GM13976 (cell line): ENCODE results near the gene AGBL1.

Experiments
- DNase-seq: peaks from one replicate; pipeline ENCODE4 v3.0.0; 2012; ENCODE audit warnings: low spot score
- in situ Hi-C: fragments of 300-500 bp; cut with MboI; formaldehyde crosslinking; loops from one replicate; pipeline ENCODE4 v1.12.0; 2022; ENCODE audit warnings: low sequenced_read_pairs, mixed read lengths, inconsistent platforms; ENCODE audit not compliant: unreplicated experiment
- TF ChIP-seq, protein P1 (sequence below): IDR thresholded peaks from 2 replicates; pipeline ENCODE4 v1.5.1; 2012; ENCODE audit warnings: borderline replicate concordance, mild to moderate bottlenecking; ENCODE audit not compliant: insufficient read depth; ENCODE audit errors: extremely low read depth, missing control alignments, control extremely low read depth

The AGBL1 gene

DNA sequence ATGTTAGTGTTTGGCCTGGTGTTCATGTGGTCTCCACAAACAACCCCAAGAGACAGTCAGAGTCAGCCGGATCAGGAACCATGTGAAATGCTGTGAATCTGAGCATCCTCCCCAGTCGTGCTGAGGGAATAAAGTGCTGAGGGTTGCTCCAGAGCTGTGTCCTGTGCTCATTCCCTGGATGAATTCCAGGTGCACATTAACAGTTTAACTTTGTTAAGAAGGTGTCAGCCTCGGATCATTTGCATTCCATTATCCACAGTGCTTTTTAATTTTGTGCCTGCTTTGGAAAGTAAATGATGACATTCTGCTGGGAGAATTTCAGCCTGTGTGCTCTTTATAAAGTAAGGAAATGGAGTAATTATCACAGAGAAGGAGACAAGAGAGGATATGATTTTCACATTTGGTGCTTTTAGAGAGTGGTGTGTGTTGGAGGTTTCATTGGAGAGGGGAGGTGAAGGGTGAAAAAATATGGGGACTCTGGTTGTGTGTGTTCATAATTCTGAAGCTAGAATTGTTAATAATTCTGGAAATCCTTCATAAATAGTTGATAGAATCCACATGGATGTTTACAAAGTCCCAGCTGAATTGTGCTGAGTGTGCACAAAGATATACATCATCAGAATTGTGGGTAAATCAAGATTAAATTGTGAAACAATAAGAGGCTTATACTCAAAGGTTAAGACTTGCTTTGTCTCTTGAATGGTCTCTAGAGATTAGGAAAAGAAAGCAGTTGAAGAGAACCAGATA, 621.4 kb downstream of the AGBL1 start:
- DNase-seq = no peak
- in situ Hi-C loops = no loop called here
- TF ChIP-seq, protein P1, sequence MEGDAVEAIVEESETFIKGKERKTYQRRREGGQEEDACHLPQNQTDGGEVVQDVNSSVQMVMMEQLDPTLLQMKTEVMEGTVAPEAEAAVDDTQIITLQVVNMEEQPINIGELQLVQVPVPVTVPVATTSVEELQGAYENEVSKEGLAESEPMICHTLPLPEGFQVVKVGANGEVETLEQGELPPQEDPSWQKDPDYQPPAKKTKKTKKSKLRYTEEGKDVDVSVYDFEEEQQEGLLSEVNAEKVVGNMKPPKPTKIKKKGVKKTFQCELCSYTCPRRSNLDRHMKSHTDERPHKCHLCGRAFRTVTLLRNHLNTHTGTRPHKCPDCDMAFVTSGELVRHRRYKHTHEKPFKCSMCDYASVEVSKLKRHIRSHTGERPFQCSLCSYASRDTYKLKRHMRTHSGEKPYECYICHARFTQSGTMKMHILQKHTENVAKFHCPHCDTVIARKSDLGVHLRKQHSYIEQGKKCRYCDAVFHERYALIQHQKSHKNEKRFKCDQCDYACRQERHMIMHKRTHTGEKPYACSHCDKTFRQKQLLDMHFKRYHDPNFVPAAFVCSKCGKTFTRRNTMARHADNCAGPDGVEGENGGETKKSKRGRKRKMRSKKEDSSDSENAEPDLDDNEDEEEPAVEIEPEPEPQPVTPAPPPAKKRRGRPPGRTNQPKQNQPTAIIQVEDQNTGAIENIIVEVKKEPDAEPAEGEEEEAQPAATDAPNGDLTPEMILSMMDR = no peak

DNA sequence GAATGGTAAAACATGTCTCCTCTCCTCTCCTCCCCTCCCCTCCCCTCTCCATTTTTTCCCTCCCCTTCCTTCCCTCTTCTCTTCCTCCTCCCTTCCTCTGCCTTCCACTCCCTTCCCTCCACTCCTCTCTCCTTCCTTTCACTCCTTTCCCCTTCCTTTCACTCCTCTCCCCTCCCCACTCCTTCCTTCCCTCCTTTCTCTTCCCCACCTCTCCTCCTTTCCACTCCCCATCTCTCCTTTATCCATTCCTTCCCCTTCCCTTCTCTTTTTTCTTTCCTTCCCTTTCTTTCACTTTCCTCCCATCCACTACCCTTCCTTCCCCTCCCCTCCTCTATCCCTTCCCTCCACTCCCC, 621.9 kb downstream of the AGBL1 start:
- in situ Hi-C loops = no loop called here
- no peak for DNase-seq
- TF ChIP-seq, protein P1 = no peak

DNA sequence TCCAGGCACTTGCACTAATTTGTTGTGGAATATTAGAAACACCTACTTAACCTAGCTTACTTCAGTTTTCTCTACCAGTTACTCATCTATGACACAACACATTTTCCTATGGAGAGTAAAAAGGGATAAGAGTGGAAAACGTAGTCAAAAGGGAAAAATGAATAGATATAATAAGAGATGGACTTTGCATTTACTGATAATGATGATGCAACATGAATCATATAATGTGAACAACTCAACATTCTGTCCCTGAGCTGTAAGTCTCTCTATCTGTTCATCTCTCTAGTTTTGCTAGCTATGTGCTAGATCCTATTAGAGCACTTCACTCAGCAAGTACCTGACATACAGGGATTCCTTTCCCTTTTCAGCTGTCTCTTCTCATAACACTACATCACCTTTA, 627.1 kb downstream of the AGBL1 start:
- DNase-seq = no peak
- TF ChIP-seq, protein P1 = no peak
- in situ Hi-C loops = no loop called here

DNA sequence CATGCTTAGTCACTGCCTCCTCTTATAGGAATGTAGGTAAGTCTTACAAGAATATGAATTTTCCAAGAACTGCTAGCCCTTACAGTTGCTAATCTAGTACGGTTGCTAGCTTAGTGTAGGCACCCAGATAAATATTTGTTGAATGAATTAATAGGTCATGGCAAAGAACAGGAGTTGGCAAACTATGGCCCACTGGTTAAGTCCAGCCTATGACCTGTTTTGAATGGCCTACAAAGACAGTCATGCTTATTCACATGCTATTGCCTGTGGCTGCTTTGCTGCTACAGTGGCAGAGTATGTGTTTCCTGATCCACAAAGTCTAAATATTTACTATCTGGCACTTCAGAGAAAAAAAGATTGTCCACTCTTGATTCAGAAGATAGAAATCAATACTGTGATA, 631.8 kb downstream of the AGBL1 start:
- no peak for DNase-seq

DNA sequence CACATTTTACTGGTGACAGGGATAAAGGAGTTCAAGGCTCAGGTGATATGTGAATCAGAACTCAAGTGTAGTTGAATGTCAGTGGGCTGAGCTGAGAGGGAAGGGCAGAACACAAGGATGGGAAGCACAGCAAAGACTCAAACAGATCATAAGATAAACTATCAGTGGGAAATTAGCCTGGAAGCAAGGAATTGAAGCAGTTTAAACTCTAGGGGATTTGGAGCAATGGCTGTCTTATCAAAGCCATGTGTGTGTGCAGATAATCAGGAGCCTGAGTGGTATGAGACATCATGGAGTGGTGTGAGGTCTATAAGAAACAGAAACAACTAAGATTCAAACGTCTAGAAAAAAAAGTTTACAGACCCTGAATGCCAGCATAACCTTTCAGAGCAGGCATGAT, 634.6 kb downstream of the AGBL1 start:
- no peak for DNase-seq
- in situ Hi-C loops = no loop called here
- TF ChIP-seq, protein P1 = no peak

More for the DNA sequence above, 631.8 kb downstream of the AGBL1 start:
- TF ChIP-seq, protein P1 = no peak
- in situ Hi-C loops = no loop called here

DNA sequence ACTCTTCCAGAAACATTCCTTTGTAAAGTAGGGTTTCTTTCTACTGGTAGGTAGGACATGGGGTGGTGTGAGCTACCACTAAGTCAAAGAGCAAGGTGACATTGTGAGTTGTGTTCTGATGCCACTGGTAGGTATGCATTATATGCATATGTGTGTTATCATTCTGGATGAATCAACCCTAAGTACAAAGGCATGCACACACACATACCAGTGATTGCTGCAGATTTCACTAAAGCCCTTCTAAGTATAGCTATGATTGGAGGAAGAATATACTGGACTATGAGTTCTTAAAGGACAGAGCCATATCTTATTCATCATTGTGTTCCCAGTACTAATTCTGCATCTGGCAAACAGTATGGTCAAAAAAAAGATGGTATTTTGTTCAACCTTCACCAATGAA, 646.0 kb downstream of the AGBL1 start:
- no peak for DNase-seq
- TF ChIP-seq, protein P1 = no peak
- in situ Hi-C loops = loop anchor here (25.0 kb wide), 1 partner anchor 863 kb away; no protein-coding TSS in a partner anchor
